SK-N-SH treated with all-trans-retinoic acid at 6 μM for 48 hours (cell line): ENCODE data around the gene CH25H.

Source experiments
- ATAC-seq: fragments of 200-7000 bp; cut with Tn5 transposase; 3 replicates; pipeline ENCODE4 v1.9.1; 2020; ENCODE audit warnings: mild to moderate bottlenecking, moderate library complexity
- ARNTL ChIP-seq: fragments of 450-650 bp; formaldehyde crosslinking; IDR thresholded peaks from 2 replicates; pipeline ENCODE4 v1.5.0; 2020; ENCODE audit warnings: low read depth, mild to moderate bottlenecking, moderate library complexity, borderline replicate concordance
- BACH2 ChIP-seq: fragments of 250-450 bp; sonication (Bioruptor Pico); IDR thresholded peaks from 2 replicates; pipeline ENCODE4 v1.9.0; 2021; ENCODE audit warnings: mild to moderate bottlenecking, borderline replicate concordance
- CREB5 ChIP-seq: fragments of 250-450 bp; sonication (Bioruptor Pico); IDR thresholded peaks from 2 replicates; pipeline ENCODE4 v1.5.1; 2020; ENCODE audit warnings: low read depth, mild to moderate bottlenecking, moderate library complexity
- CSDC2 ChIP-seq: fragments of 250-450 bp; sonication (Bioruptor Pico); IDR thresholded peaks from 2 replicates; pipeline ENCODE4 v1.5.0; 2020; ENCODE audit warnings: mild to moderate bottlenecking, moderate library complexity
- ESRRG ChIP-seq: fragments of 250-450 bp; sonication (Bioruptor Pico); IDR thresholded peaks from 2 replicates; pipeline ENCODE4 v1.6.1; 2021; ENCODE audit warnings: mild to moderate bottlenecking
- GLIS3 ChIP-seq: fragments of 250-450 bp; sonication (Bioruptor Pico); IDR thresholded peaks from 2 replicates; pipeline ENCODE4 v1.5.0; 2020; ENCODE audit warnings: mild to moderate bottlenecking, moderate library complexity
- ISL1 ChIP-seq: fragments of 250-450 bp; sonication (Bioruptor Pico); IDR thresholded peaks from 2 replicates; pipeline ENCODE4 v2.1.2; 2022; ENCODE audit warnings: mild to moderate bottlenecking, moderate library complexity
- OSR1 ChIP-seq: fragments of 250-450 bp; sonication (Bioruptor Pico); IDR thresholded peaks from 2 replicates; pipeline ENCODE4 v1.8.0; 2022; ENCODE audit warnings: moderate library complexity, mild to moderate bottlenecking, inconsistent platforms
- POU6F1 ChIP-seq: fragments of 250-450 bp; sonication (Bioruptor Pico); IDR thresholded peaks from 2 replicates; pipeline ENCODE4 v1.8.0; 2021; ENCODE audit warnings: low read depth, mild to moderate bottlenecking, moderate library complexity, borderline replicate concordance
- PPARA ChIP-seq: fragments of 250-450 bp; sonication (Bioruptor Pico); IDR thresholded peaks from 2 replicates; pipeline ENCODE4 v1.5.0; 2020; ENCODE audit warnings: mild to moderate bottlenecking, borderline replicate concordance
- RARB ChIP-seq: fragments of 250-450 bp; sonication (Bioruptor Pico); IDR thresholded peaks from 2 replicates; pipeline ENCODE4 v1.8.0; 2021; ENCODE audit warnings: mild to moderate bottlenecking, moderate library complexity
- SNAI2 ChIP-seq: fragments of 250-450 bp; sonication (Bioruptor Pico); IDR thresholded peaks from 2 replicates; pipeline ENCODE4 v1.5.0; 2020; ENCODE audit warnings: mild to moderate bottlenecking, moderate library complexity
- TCF4 ChIP-seq: fragments of 250-450 bp; sonication (Bioruptor Pico); IDR thresholded peaks from 2 replicates; pipeline ENCODE4 v1.8.0; 2021; ENCODE audit warnings: mild to moderate bottlenecking, moderate library complexity, borderline replicate concordance
- TOX ChIP-seq: fragments of 250-450 bp; sonication (Bioruptor Pico); IDR thresholded peaks from 2 replicates; pipeline ENCODE4 v1.8.0; 2021; ENCODE audit warnings: mild to moderate bottlenecking, moderate library complexity, borderline replicate concordance
- ZC3H10 ChIP-seq: fragments of 250-450 bp; sonication (Bioruptor Pico); IDR thresholded peaks from 2 replicates; pipeline ENCODE4 v1.5.1; 2021; ENCODE audit warnings: mild to moderate bottlenecking, moderate library complexity
- ZFP3 ChIP-seq: fragments of 250-450 bp; sonication (Bioruptor Pico); IDR thresholded peaks from 2 replicates; pipeline ENCODE4 v1.5.0; 2020; ENCODE audit warnings: mild to moderate bottlenecking, moderate library complexity
- ZFP30 ChIP-seq: fragments of 450-650 bp; formaldehyde crosslinking; IDR thresholded peaks from 2 replicates; pipeline ENCODE4 v1.5.0; 2022; ENCODE audit warnings: mild to moderate bottlenecking, moderate library complexity
- ZNF565 ChIP-seq: fragments of 450-650 bp; formaldehyde crosslinking; conservative IDR thresholded peaks from 2 replicates; pipeline ENCODE4 v1.5.0; 2020; ENCODE audit warnings: low read depth, mild to moderate bottlenecking, moderate library complexity
- ZNF70 ChIP-seq: fragments of 450-650 bp; formaldehyde crosslinking; IDR thresholded peaks from 2 replicates; pipeline ENCODE4 v1.5.0; 2020; ENCODE audit warnings: mild to moderate bottlenecking, moderate library complexity
- ZNF8 ChIP-seq: fragments of 450-650 bp; formaldehyde crosslinking; IDR thresholded peaks from 2 replicates; pipeline ENCODE4 v1.5.0; 2020; ENCODE audit warnings: mild to moderate bottlenecking, moderate library complexity
- TF ChIP-seq, protein P1 (sequence below): fragments of 250-450 bp; sonication (Bioruptor Pico); IDR thresholded peaks from 2 replicates; pipeline ENCODE4 v1.5.0; 2020; ENCODE audit warnings: mild to moderate bottlenecking, moderate library complexity
- TF ChIP-seq, protein P2 (sequence below): fragments of 250-450 bp; sonication (Bioruptor Pico); IDR thresholded peaks from 2 replicates; pipeline ENCODE4 v1.5.1; 2021; ENCODE audit warnings: mild to moderate bottlenecking, moderate library complexity

CH25H gene

GRCh38 chr10:89224739-89225443 is 17.8 kb upstream of the CH25H start:
- TF ChIP-seq POU6F1, result no peak
- no peak for TF ChIP-seq ZNF565
- TF ChIP-seq ZFP3 (CRISPR knock-in tag), result no peak
- TF ChIP-seq CSDC2, result no peak
- no peak for TF ChIP-seq ESRRG (CRISPR knock-in tag)
- TF ChIP-seq, protein P1, sequence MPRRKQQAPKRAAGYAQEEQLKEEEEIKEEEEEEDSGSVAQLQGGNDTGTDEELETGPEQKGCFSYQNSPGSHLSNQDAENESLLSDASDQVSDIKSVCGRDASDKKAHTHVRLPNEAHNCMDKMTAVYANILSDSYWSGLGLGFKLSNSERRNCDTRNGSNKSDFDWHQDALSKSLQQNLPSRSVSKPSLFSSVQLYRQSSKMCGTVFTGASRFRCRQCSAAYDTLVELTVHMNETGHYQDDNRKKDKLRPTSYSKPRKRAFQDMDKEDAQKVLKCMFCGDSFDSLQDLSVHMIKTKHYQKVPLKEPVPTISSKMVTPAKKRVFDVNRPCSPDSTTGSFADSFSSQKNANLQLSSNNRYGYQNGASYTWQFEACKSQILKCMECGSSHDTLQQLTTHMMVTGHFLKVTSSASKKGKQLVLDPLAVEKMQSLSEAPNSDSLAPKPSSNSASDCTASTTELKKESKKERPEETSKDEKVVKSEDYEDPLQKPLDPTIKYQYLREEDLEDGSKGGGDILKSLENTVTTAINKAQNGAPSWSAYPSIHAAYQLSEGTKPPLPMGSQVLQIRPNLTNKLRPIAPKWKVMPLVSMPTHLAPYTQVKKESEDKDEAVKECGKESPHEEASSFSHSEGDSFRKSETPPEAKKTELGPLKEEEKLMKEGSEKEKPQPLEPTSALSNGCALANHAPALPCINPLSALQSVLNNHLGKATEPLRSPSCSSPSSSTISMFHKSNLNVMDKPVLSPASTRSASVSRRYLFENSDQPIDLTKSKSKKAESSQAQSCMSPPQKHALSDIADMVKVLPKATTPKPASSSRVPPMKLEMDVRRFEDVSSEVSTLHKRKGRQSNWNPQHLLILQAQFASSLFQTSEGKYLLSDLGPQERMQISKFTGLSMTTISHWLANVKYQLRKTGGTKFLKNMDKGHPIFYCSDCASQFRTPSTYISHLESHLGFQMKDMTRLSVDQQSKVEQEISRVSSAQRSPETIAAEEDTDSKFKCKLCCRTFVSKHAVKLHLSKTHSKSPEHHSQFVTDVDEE (CRISPR knock-in tag), result no peak
- TF ChIP-seq OSR1 (CRISPR knock-in tag), result no peak
- TF ChIP-seq BACH2 (CRISPR knock-in tag), result no peak
- TF ChIP-seq CREB5 (CRISPR knock-in tag), result no peak
- TF ChIP-seq ARNTL (CRISPR knock-in tag), result no peak
- TF ChIP-seq SNAI2 (CRISPR knock-in tag), result no peak

GRCh38 chr10:89221919-89222318 is 14.8 kb upstream of the CH25H start:
- TF ChIP-seq TCF4 (no peak), CREB5 (CRISPR knock-in tag) (no peak), ZFP30 (CRISPR knock-in tag) (no peak), ARNTL (CRISPR knock-in tag) (no peak), TOX (CRISPR knock-in tag) (no peak), PPARA (CRISPR knock-in tag) (no peak), RARB (CRISPR knock-in tag) (no peak), ESRRG (CRISPR knock-in tag) (no peak), ZNF70 (CRISPR knock-in tag) (no peak), ZFP3 (CRISPR knock-in tag) (no peak), OSR1 (CRISPR knock-in tag) (no peak), SNAI2 (CRISPR knock-in tag) (no peak), ZNF8 (CRISPR knock-in tag) (no peak), BACH2 (CRISPR knock-in tag) (no peak), ISL1 (CRISPR knock-in tag) (no peak), CSDC2 (no peak), GLIS3 (CRISPR knock-in tag) (no peak), ZC3H10 (no peak)
- TF ChIP-seq, protein P2, sequence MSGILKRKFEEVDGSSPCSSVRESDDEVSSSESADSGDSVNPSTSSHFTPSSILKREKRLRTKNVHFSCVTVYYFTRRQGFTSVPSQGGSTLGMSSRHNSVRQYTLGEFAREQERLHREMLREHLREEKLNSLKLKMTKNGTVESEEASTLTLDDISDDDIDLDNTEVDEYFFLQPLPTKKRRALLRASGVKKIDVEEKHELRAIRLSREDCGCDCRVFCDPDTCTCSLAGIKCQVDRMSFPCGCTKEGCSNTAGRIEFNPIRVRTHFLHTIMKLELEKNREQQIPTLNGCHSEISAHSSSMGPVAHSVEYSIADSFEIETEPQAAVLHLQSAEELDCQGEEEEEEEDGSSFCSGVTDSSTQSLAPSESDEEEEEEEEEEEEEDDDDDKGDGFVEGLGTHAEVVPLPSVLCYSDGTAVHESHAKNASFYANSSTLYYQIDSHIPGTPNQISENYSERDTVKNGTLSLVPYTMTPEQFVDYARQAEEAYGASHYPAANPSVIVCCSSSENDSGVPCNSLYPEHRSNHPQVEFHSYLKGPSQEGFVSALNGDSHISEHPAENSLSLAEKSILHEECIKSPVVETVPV (CRISPR knock-in tag), result no peak
- TF ChIP-seq, protein P1 (CRISPR knock-in tag), result no peak
- TF ChIP-seq, all 23 proteins: peak for 0
- ATAC-seq, result no peak

More at GRCh38 chr10:89224739-89225443, 17.8 kb upstream of the CH25H start:
- ATAC-seq, result no peak
